Lower leg skin (tissue), 3 donors: ENCODE data around the gene C12orf56.

ENCODE experiments used
- POLR2A ChIP-seq, 2 donors: fragments of 450-650 bp; IDR thresholded peaks; one replicate each; pipeline ENCODE4 v1.6.1; 2016 to 2017; ENCODE audit warnings: antibody characterized with exemption in 2 of 2, mild to moderate bottlenecking in 1 of 2, moderate library complexity in 1 of 2
- TF ChIP-seq, protein P1 (sequence below), 3 donors: fragments of 450-650 bp; IDR thresholded peaks; one replicate each; pipeline ENCODE4 v1.5.1; 2016; ENCODE audit warnings: antibody characterized with exemption in 3 of 3, mild to moderate bottlenecking in 3 of 3, moderate library complexity in 2 of 3

DNA sequence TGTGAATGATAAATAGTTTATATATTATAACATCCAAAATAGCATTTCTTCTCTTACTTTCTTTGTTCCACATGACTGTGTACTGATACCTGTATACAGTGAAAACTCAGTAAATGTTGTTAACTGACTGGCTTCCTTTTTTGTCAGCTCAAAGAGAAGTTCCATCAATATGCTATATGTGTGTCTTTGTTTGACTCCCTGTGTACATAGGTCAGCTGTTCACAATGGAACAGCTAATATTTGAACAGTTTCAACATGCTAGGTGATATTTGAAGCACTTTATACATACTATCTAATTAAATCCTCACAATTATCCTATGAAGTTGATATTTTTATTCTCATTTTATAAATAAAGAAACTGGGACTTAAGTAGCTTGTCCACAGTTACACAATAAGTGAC is 153.2 kb downstream of the C12orf56 start:
- TF ChIP-seq, protein P1, sequence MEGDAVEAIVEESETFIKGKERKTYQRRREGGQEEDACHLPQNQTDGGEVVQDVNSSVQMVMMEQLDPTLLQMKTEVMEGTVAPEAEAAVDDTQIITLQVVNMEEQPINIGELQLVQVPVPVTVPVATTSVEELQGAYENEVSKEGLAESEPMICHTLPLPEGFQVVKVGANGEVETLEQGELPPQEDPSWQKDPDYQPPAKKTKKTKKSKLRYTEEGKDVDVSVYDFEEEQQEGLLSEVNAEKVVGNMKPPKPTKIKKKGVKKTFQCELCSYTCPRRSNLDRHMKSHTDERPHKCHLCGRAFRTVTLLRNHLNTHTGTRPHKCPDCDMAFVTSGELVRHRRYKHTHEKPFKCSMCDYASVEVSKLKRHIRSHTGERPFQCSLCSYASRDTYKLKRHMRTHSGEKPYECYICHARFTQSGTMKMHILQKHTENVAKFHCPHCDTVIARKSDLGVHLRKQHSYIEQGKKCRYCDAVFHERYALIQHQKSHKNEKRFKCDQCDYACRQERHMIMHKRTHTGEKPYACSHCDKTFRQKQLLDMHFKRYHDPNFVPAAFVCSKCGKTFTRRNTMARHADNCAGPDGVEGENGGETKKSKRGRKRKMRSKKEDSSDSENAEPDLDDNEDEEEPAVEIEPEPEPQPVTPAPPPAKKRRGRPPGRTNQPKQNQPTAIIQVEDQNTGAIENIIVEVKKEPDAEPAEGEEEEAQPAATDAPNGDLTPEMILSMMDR (IDR thresholded peaks at IDR 0.05): no peak
- no peak for TF ChIP-seq POLR2A (IDR thresholded peaks at IDR 0.05)
